Adrenal gland (tissue), 12 donors: Measurements from ENCODE around the gene TMEM61. TPM values are rescaled to one million over a fixed set of nuclear protein-coding genes. Genes with fewer than 3 reads are reported as not detected.

Source experiments
- DNase-seq, 7 donors: peaks; one replicate each; pipeline ENCODE4 v3.0.0-alpha.2; 2019 to 2020
- H3K27ac ChIP-seq, 5 donors: fragments of 200-600 bp; sonication (generic) in 4 of 5; 1 replicate in 3 of 5; 2 replicates in 2 of 5; pipeline versions ENCODE4 v1.5.1 to v1.8.0; 2016 to 2020; ENCODE audit warnings: mild to moderate bottlenecking in 1 of 5
- H3K27me3 ChIP-seq: fragments of 200-600 bp; 2 replicates; pipeline ENCODE4 v1.8.0; 2021
- H3K36me3 ChIP-seq, 2 donors: fragments of 200-600 bp; replicated peaks in 1 of 2; 1 replicate in 1 of 2; 2 replicates in 1 of 2; pipeline versions ENCODE4 v1.5.1 to v1.8.0; 2018 to 2022
- H3K4me1 ChIP-seq, 2 donors: fragments of 200-600 bp; replicated peaks in 1 of 2; 1 replicate in 1 of 2; 2 replicates in 1 of 2; pipeline versions ENCODE4 v1.5.1 to v1.8.0; 2018 to 2021
- H3K4me3 ChIP-seq, 4 donors: fragments of 200-600 bp; sonication (generic) in 3 of 4; one replicate each; pipeline ENCODE4 v1.5.1; 2016 to 2018
- H3K9me3 ChIP-seq, 3 donors: fragments of 200-600 bp; sonication (generic) in 1 of 3; replicated peaks in 1 of 3; 1 replicate in 2 of 3; 2 replicates in 1 of 3; pipeline versions ENCODE4 v1.5.1 to v1.8.0; 2016 to 2021
- POLR2A ChIP-seq, 2 donors: fragments of 450-650 bp; IDR thresholded peaks; one replicate each; pipeline ENCODE4 v1.6.1; 2017; ENCODE audit warnings: antibody characterized with exemption in 2 of 2, mild to moderate bottlenecking in 2 of 2, moderate library complexity in 1 of 2
- WGBS, 4 donors: extraction: QIAGEN DNeasy Blood & Tissue Kit in 2 of 4; methylation state at CpG; one replicate each; pipeline versions ENCODE4 v1.1.5 to v1.1.7; 2013 to 2017; 5-methylcytosine and 5-hydroxymethylcytosine counted together
- intact Hi-C, 2 donors: fragments of 100-400 bp; cut with DNase I; formaldehyde crosslinking; loops; one replicate each; pipeline versions ENCODE4 v1.14.1 to v1.15.0; 2022 to 2023
- polyA plus RNA-seq, 3 donors: library from polyadenylated mRNA; stranded (reverse); fragments of 200-250 nt in 2 of 3; fragments of 350-450 nt in 1 of 3; fragmentation: Illumina TruSeq in 1 of 3; extraction: RNeasy Lipid Tissue Mini Kit (QIAGEN cat#74804) in 1 of 3; gene quantifications; one replicate each; pipeline ENCODE4 v1.2.3, GENCODE V29; 2013 to 2014
- total RNA-seq, 9 donors: library from RNA; depleted of rRNA in 4 of 9; stranded (reverse); fragments of >200 nt in 4 of 9; fragments of 120-200 nt in 1 of 9; fragmentation: NEBNext Ultra II Directional in 1 of 9; extraction: Animal tissue kit (Norgen Biotek cat#: 25700) in 1 of 9; gene quantifications; one replicate each; pipeline versions ENCODE4 v1.1.0 to v1.2.4, GENCODE V29; 2013 to 2023
- TF ChIP-seq, protein P1 (sequence below), 6 experiments: fragments of 450-650 bp in 4 of 6; fragments of 200-600 bp in 2 of 6; sonication (generic) in 1 of 6; IDR thresholded peaks; 1 replicate in 5 of 6; 2 replicates in 1 of 6; pipeline versions ENCODE4 v1.5.1 to v1.8.0; 2016 to 2021; ENCODE audit warnings: antibody characterized with exemption in 6 of 6, mild to moderate bottlenecking in 2 of 6, moderate library complexity in 1 of 6
- donor health status: healthy with polysubstance abuse.
- donor health status: Bipolar disorder and iron deficiency.
- donor health status: DM: yes; HTN: yes; CAD: no.
- donor health status: DM: no; HTN: no; CAD: no.
- donor health status: DM: no; HTN: no; CAD: no.
- donor health status: DM: yes; HTN: yes; CAD: no.

Gene TMEM61
- total and polyA plus RNA-seq, 12 donors: 2.2 to 20.9 (median 7.3) TPM

DNA sequence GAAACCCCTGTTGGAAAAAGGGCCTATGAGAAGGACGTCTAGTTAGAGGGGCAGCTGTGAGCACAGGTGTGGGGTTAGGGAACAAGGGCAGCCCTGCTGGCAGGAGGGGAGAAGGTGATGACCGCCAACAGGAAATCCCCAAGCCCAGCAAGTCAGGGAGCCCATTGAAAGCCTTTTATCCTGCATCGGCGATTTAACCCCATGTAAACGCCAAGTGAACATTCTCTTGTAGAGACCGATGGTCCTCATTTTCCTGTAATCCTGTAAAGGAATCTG is 17.2 kb downstream of the TMEM61 start:
- WGBS, 4 donors: 71 to 83% (median 79%) methylated on average over 6 of the region's 6 CpGs
- no peak overlapping the region for H3K4me3 ChIP-seq
- no peak overlapping the region for H3K27ac ChIP-seq
- no peak for DNase-seq
- no peaks in the 10 kb centered on the region for H3K36me3 ChIP-seq
- no peaks in the 10 kb centered on the region for H3K9me3 ChIP-seq
- TF ChIP-seq, protein P1, sequence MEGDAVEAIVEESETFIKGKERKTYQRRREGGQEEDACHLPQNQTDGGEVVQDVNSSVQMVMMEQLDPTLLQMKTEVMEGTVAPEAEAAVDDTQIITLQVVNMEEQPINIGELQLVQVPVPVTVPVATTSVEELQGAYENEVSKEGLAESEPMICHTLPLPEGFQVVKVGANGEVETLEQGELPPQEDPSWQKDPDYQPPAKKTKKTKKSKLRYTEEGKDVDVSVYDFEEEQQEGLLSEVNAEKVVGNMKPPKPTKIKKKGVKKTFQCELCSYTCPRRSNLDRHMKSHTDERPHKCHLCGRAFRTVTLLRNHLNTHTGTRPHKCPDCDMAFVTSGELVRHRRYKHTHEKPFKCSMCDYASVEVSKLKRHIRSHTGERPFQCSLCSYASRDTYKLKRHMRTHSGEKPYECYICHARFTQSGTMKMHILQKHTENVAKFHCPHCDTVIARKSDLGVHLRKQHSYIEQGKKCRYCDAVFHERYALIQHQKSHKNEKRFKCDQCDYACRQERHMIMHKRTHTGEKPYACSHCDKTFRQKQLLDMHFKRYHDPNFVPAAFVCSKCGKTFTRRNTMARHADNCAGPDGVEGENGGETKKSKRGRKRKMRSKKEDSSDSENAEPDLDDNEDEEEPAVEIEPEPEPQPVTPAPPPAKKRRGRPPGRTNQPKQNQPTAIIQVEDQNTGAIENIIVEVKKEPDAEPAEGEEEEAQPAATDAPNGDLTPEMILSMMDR (IDR thresholded peaks at IDR 0.05): no peak
- TF ChIP-seq POLR2A (IDR thresholded peaks at IDR 0.05): no peak
- intact Hi-C loops: loop anchor here in 1 of 2 donors (2.0 kb wide), 1 partner anchor 47 kb away; no protein-coding TSS in a partner anchor
- peaks cover 16% of the 10 kb centered on the region for H3K27me3 ChIP-seq
- H3K4me1 ChIP-seq: peaks cover 0 to 11% of the 10 kb centered on the region in 2 donors

DNA sequence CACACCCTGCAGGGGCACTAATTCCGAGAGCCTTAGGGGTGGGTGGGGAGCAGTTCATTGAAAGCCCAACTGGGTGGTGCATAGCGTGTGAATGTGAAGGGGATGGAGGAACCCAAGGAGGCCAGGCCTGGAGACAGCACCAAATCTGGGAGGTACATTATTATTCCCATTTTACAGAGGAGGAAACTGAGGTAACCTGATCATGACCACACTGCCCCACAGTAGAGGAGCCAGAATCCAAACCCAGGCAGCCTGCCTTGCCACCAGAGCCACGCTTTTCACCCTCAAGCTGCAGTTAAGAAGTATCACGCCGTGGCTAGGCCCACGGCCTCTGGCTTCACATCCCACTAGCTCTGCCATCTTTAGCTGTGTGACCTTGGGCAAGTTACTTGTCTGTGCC is 17.7 kb downstream of the TMEM61 start:
- intact Hi-C loops: no loop called here
- peaks cover 16% of the 10 kb centered on the region for H3K27me3 ChIP-seq
- WGBS, 4 donors: 85 to 90% (median 89%) methylated on average over 6 of the region's 6 CpGs

DNA sequence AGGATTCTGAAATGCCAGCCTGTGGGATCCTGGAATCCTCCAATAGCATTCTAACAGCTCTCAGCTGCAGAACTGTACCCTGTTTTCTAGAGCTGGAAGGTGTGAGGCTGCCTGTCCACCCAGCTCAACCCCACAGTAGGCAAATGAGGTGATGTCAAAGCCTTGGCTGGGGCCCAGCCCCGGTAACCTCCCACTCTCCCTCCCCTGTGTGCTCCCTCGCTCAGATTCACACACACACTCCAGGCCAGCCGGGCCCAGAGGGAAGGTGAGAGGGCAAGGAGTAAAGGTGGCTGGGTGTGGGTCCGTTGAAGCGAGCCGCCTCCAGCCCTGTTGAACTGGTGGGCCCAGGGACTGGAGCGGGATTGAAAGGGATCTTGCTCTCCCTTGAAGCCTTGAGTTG is 18.2 kb downstream of the TMEM61 start, which contains the start of gene BSND:
Gene BSND (plus strand): TSS at position 257 of the 400 bp plus-strand sequence. CDS start 254 bp downstream, outside the sequence.
- H3K4me1 ChIP-seq: peaks cover 0 to 11% of the 10 kb centered on the region in 2 donors
- no peaks in the 10 kb centered on the region for H3K9me3 ChIP-seq
- intact Hi-C loops: no loop called here
- no peak for DNase-seq
- peaks cover 16% of the 10 kb centered on the region for H3K27me3 ChIP-seq
- TF ChIP-seq POLR2A (IDR thresholded peaks at IDR 0.05): no peak
- TF ChIP-seq, protein P1 (IDR thresholded peaks at IDR 0.05): no peak
- no peak within 1 kb of the TSS for H3K27ac ChIP-seq
- H3K36me3 ChIP-seq: no peaks in the 10 kb centered on the region
- no peak within 1 kb of the TSS for H3K4me3 ChIP-seq
- WGBS, 4 donors: 75 to 91% (median 75%) methylated on average over 7 of the region's 7 CpGs

More for the DNA sequence above, 17.7 kb downstream of the TMEM61 start:
- H3K36me3 ChIP-seq: no peaks in the 10 kb centered on the region
- H3K27ac ChIP-seq: no peak overlapping the region
- no peak overlapping the region for H3K4me3 ChIP-seq
- no peaks in the 10 kb centered on the region for H3K9me3 ChIP-seq
- no peak for DNase-seq
- TF ChIP-seq POLR2A (IDR thresholded peaks at IDR 0.05): no peak
- TF ChIP-seq, protein P1 (IDR thresholded peaks at IDR 0.05): no peak
- H3K4me1 ChIP-seq: peaks cover 0 to 11% of the 10 kb centered on the region in 2 donors

DNA sequence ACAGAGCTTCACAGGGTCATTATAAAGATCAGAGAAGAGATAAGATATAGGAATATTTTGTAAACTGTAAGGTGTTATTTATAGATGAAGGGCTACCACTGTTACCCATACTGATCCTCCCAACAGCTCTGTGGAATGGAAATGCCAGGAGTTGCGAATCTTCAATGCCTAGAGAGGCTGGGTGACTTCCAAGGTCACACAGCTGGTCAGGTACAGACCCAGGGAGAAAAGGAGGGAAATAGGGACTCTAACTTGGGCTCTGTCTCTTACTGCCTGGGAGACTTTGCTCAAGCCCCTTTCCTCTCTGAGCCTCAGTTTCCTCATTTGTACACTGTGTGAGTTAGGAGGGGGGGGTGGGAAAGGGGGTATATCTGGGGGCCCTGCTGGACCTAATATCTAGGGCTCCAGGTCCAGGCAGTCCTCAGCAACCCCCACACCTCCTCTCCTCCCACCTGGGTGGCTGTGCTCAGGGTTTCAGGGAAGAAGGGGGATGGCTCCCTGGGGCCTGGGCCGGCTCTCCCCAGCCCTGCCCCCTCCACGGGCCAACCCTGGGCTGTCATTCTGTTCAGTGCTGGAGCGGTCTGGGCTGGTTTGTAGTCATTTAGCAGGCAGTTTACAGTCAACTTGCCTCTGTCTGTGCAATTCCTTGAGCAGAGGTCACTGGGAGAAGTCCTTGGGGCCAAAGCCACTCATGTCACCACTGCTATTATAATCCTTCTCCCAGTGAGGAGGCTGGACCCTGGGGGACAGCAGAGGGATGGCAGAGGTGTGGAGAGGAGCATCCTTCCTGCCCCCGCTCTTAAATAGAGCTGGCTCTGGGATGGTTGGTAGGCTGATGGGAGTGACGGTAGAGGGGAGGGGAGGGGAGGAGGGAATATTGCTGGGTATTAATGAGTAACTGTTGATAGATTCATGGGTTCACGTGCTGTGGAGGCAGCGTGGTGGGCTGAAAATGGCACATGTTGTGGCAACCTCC is 20.0 kb downstream of the TMEM61 start:
- peaks cover 16% of the 10 kb centered on the region for H3K27me3 ChIP-seq
- no peaks in the 10 kb centered on the region for H3K9me3 ChIP-seq
- intact Hi-C loops: no loop called here
- no peaks in the 10 kb centered on the region for H3K36me3 ChIP-seq
- DNase-seq: peak in 1 of 7 donors; percentile 35
- 46 to 64% (median 54%) methylated on average over 5 to 8 of the region's 8 CpGs for WGBS, 4 donors
- TF ChIP-seq, protein P1 (IDR thresholded peaks at IDR 0.05): no peak
- TF ChIP-seq POLR2A (IDR thresholded peaks at IDR 0.05): no peak
- H3K27ac ChIP-seq: no peak overlapping the region
- H3K4me1 ChIP-seq: peaks cover 0 to 9% of the 10 kb centered on the region in 2 donors
- no peak overlapping the region for H3K4me3 ChIP-seq
